ENCODE data around the gene PAFAH1B2.

The PAFAH1B2 gene

DNA sequence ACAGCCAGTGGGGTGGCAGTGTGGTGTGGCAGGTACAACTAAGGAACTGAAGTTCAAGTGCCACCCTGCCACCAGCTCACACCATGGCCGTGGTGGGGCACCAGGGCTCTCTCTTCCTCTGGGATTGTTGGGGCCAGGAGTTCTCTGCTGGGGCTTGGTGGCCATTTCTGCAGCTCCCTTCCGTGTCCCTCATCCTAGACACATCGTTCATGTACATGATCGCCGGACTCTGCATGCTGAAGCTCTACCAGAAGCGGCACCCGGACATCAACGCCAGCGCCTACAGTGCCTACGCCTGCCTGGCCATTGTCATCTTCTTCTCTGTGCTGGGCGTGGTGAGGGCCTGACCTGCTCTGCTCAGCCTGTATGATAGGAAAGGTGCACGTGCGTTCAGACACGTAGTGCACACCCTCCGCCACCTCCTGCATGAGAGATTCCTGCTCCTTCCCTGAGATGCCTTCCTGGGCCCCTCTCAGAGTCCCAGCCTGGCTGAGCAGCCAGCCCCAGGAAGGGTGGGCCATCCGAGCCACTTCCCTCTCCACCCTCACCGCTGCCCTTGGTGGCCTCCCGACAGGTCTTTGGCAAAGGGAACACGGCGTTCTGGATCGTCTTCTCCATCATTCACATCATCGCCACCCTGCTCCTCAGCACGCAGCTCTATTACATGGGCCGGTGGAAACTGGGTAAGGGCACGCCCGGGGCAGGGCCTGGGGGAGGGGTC, 47.8 kb downstream of the PAFAH1B2 start:
- no peak for DNase-seq

DNA sequence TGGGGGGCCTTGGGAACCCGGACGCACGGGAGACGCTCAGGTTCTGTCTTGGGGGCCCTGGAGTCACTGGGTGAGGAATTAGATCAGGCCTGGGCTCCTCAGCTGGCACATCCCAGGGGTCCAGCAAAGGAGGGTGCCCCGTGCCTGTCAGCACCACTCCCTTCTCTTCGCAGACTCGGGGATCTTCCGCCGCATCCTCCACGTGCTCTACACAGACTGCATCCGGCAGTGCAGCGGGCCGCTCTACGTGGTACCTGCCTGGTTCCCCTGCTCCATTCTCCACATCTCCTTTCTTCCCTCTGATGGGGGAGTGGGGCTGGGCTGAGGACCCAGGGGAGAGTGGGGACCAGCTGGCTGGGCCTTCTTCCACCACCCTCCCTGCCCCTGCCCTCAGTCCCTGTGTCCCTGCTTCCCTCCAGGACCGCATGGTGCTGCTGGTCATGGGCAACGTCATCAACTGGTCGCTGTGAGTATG, 48.4 kb downstream of the PAFAH1B2 start:
- DNase-seq, result no peak

DNA sequence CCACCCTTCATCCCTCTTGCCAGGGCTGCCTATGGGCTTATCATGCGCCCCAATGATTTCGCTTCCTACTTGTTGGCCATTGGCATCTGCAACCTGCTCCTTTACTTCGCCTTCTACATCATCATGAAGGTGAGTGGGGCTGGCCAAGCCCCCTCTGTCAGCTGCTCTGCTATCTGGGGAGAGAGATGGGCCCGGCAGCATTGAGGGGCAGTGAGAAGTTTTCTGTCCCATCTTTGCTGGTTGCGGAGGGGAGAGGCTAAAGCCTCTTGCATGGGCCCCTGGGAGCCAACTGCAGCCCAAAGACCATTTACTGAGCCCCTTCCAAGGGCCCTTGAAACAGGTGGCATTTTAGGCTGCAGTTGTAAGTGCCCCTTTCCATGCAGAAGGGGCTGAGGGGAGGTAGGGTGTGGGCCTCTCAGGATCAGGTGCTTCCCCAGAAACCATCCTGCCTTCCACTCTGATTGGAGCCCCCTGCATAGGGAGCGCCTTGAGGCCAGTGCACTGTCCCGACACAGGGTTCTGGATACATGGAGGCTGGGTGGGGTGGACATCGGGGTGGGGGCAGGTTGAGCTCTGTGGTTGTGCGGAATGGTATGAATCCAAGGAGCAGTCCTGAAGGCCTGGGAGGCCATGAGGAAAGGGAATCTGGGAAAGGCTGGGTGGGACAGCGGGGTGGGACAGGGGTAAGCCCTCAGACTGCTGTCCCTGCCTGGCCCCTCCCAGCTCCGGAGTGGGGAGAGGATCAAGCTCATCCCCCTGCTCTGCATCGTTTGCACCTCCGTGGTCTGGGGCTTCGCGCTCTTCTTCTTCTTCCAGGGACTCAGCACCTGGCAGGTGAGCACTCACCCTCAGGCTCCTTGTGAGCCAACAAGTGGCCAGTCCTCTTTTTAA, 49.3 kb downstream of the PAFAH1B2 start:
- DNase-seq, result no peak

DNA sequence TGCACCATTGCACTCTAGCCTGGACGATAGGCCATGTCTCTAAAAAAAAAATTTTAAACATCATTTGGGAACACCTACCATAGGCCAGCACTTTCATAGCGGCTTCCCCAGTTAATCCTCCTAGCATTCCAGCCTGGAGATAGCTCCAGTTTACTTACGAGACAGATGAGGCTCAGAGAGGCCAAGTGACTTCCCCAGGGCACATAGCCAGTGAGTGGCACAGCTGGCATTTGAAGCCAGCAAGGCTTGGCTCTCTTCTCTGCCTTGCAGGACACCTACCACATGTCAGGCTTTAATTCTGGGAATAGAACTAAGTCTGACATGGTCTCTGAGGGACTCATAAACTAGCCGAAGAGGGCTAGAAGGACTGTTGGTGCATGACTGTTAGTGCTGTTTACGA, 50.2 kb downstream of the PAFAH1B2 start:
- DNase-seq, result no peak

DNA sequence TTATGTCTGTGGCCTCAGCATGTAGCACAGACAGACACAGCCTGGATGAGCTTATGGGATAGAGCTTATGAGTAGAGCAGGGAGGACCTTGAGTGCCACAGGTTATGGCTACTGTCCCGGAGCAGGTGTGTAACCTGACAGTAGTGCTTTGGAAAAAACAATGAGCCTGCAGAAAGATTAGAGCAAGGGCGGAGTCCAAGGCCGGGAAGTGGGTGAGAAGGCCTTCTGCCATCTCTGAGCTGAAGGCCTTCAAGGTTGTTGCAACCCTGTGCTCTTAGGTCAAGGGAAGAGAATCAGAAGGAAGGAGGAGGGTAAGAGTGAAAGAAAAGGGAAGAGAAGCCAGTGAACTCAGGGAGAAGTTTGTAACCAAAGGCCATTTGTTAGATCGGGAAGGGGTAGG, 51.2 kb downstream of the PAFAH1B2 start:
- no peak for DNase-seq

DNA sequence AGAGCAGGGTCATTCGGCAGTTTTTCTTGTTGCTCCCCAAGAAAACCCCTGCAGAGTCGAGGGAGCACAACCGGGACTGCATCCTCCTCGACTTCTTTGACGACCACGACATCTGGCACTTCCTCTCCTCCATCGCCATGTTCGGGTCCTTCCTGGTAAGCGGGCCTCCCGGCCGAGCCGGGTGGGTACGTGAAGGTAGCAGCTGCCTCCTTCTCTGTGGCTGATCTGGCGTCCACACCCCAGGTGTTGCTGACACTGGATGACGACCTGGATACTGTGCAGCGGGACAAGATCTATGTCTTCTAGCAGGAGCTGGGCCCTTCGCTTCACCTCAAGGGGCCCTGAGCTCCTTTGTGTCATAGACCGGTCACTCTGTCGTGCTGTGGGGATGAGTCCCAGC, 51.7 kb downstream of the PAFAH1B2 start:
- DNase-seq, result no peak

DNA sequence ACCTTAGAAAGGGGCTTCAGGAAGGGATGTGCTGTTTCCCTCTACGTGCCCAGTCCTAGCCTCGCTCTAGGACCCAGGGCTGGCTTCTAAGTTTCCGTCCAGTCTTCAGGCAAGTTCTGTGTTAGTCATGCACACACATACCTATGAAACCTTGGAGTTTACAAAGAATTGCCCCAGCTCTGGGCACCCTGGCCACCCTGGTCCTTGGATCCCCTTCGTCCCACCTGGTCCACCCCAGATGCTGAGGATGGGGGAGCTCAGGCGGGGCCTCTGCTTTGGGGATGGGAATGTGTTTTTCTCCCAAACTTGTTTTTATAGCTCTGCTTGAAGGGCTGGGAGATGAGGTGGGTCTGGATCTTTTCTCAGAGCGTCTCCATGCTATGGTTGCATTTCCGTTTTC, 52.9 kb downstream of the PAFAH1B2 start:
- no peak for DNase-seq

DNA sequence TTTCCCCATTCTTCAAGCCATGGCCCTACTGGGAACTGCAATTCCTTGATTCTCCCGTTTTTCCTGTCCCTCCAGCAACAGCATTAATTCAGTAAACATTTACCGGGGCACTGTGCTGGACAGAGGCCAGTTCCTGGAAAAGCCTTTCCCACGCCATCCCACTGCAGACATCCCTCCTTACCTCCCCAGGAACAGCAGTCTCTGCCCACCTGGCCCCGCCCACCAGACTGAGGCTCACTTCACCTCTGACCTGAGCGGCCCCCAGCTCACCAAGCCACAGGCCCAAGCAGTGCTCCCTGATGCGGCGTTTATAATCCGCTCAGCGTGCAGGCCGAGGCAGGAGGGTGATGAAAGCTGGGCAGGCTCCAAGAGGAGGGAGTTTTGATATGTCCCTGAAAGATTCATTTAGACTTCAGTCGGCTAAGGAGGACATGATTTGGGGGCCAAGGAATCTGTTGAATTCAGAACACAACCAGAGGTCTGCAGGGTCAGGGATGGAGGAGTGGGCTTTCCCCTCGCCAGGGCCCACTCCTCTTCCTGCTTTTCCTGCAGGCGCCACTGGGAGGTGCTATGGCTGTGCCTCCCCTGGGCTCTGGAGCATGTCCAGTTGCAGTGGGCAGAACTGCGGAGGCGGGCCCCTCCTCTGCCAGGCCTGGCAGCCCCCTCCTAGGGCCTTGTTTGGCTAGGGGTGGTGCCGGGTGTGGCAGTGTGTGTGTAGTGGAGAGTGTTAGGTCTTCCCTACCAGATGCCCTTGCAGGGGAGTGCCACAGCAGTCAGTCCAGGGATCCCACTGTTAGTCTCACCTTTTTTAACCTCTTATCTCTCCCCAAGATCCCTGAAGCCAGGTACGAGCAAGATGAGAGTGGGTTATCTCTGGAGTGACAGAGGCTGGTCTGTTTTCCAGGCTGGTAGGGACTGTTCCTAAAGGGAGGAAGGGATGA, 53.7 kb downstream of the PAFAH1B2 start:
- no peak for DNase-seq

DNA sequence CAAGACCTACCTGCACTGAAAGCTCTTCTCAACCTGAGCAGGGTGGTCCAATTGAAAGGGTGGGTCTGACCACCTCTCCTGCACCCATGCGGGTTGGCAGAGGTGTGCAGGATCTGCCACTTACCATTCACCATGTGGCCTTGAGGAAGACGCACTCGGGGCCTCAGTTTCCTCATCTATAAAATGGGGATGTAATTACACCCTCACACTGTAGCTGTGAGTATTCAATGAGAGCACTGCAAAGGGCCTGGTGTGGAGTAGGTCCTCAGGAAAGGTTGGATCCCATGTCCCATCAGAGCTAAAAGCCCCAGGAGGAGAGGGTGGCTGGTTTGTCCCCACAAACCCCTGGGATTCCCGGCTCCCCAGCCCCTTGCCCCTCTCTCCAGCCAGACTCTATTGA, 54.5 kb downstream of the PAFAH1B2 start:
- no peak for DNase-seq

DNA sequence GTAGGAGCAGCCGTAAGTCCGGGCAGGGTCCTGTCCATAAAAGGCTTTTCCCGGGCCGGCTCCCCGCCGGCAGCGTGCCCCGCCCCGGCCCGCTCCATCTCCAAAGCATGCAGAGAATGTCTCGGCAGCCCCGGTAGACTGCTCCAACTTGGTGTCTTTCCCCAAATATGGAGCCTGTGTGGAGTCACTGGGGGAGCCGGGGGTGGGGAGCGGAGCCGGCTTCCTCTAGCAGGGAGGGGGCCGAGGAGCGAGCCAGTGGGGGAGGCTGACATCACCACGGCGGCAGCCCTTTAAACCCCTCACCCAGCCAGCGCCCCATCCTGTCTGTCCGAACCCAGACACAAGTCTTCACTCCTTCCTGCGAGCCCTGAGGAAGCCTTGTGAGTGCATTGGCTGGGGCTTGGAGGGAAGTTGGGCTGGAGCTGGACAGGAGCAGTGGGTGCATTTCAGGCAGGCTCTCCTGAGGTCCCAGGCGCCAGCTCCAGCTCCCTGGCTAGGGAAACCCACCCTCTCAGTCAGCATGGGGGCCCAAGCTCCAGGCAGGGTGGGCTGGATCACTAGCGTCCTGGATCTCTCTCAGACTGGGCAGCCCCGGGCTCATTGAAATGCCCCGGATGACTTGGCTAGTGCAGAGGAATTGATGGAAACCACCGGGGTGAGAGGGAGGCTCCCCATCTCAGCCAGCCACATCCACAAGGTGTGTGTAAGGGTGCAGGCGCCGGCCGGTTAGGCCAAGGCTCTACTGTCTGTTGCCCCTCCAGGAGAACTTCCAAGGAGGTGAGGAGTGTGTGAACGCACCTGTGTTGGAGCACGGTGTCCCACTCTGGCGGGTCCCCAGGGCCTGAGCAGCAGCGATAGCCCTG, 55.2 kb downstream of the PAFAH1B2 start, which contains the start of gene TAGLN:
TSS of gene TAGLN (plus strand) at position 318 of the 863 bp plus-strand sequence. CDS start 3,644 bp downstream, outside the sequence.
- no peak for DNase-seq

DNA sequence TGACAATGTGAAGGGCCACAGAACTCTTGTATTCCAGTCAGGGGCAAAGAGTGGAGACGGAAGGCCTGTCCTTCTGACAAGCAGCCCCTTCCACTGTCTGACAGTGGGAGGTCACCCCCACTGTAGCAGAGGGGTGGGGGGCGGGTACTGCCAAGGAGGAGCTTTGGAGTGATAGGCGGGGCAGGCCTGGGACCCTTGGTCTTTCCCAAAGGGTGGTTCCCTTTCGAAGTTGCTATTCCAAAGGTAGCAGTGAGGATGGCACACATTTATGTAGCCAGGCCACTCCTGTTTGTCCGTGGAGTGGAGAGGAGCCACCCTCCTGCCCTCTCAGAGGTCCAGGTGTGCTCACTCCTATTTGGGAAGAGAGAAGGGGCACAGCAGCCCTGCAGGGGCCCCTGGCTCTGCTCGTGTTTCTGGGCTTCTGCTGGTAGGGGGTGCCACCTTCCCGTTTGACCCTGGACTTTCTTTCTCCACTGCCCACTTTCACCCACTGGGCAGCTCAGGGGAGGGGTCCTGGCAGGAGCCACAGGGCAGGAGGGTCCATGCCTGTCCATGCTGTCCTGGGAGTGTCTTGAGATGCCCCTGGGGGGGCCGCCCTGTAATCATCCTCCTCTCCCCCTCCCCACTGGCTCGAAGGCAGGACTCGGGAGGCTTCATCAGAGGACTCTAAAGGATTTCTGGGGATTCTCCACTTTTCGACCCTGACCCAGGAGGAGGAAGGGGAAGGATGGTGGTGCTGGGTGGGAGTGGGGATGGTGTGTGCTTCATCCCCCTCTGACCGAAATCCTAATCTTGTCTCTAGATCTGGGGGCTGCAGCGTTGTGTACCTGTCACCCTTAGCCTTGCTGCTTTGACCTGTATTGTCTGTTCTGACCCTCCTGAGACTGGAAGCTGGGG, 56.1 kb downstream of the PAFAH1B2 start:
- no peak for DNase-seq

DNA sequence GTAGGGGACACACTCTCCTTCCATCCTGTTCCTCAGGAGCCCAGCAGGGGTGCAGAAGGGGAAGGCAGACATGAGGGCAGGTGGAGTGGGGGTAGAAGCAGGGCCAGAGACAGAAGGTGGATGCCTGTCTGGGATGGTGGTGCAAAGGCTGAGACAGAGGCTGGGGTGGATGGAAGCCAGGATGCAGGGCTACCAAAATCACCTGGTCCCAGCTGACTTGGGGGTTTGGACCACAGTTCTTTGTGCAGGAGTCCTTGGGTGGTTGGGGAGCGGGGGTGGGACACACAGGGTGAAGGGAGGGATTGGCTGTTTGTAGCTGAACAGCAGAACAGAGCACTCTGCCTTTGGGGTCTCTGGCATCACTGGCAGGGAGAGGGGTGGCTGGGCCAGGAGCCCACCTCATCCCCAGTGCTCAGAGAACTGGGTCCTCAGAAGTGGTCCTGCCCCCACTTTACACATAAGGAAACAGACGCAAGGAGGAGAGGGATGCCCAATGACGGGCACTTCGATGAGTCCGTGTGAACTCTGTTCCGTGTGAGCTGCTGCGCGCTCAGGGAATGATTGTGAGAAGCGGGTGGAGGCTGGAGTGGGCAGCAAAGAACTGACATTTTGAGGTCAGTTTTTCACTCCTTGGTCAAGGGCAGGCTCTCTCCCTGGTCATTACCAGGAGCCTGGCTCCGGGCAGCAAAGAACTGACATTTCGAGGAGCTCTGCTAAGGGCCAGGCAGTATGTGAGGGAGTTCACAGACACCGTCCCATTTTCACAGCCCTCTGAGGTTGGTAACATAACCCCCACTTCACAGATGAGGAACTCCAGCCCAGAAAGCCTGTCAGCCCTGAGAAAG, 56.9 kb downstream of the PAFAH1B2 start:
- DNase-seq, result no peak

DNA sequence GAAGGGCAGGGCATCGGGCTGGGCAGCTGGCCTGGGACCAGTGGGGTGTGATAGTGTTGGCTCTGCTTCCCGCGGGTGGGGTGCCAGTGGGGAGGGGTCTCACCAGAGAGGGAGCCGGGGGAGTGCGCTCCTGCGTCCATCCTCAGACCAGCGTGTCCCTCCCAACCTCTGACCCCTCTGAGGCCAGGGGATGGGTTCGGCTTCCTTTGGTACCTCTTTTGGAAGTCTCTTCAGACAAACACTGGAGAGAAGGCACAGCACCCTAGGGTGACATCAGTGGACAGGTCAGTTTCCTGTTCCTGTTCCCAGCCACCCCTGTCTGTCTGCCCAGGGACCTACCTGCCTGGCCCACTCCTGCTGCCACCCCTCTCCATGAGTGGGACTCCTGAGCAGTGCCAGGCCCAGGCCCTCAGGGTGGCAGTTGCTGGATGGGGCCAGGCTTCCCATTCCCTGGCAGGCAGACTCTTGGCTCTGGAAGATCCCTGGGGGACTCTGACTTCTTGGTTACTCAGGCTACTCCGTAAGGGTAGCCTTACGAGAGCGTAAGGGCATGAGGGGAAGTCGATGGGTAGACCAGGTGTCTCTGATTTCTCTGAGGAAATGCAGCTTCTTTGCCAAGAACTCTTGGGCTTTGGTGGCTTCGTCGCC, 57.7 kb downstream of the PAFAH1B2 start:
- no peak for DNase-seq

DNA sequence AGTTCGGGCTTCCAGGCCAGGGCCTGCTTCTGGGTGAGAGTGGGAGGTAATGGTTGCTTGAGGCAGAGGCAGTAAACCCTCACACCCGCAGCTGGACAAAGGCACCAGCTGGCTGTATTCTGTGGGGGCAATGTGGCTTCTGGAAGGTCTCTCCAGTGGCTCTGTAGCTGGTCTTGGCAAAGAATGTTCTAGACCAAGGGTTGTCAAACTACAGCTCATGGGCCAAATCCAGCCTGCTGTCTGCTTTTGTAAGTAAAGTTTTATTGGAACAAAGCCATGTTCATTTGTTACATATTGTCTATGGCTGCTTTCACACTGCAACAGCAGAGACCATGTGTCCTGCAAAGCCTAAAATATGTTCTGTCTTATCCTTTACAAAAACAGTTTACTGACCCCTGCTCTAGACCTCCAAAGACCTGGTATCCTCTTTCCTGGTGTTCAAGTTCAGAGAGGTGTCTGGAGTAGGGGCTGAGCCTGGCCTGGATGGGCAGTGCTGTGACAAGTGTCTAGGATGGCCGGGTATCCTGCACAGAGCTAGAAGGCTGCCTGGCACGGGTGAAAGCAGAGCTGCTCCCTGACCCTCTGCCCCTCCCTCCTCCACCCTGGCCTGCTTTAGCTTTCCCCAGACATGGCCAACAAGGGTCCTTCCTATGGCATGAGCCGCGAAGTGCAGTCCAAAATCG, 58.4 kb downstream of the PAFAH1B2 start:
- DNase-seq, result no peak

DNA sequence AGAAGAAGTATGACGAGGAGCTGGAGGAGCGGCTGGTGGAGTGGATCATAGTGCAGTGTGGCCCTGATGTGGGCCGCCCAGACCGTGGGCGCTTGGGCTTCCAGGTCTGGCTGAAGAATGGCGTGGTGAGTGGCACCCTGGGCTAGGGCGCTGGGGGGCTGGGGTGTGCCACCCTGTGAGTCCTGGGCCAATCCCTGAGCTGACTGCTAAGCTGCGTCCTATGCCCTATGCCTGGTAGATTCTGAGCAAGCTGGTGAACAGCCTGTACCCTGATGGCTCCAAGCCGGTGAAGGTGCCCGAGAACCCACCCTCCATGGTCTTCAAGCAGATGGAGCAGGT, 59.0 kb downstream of the PAFAH1B2 start:
- DNase-seq, result no peak

DNA sequence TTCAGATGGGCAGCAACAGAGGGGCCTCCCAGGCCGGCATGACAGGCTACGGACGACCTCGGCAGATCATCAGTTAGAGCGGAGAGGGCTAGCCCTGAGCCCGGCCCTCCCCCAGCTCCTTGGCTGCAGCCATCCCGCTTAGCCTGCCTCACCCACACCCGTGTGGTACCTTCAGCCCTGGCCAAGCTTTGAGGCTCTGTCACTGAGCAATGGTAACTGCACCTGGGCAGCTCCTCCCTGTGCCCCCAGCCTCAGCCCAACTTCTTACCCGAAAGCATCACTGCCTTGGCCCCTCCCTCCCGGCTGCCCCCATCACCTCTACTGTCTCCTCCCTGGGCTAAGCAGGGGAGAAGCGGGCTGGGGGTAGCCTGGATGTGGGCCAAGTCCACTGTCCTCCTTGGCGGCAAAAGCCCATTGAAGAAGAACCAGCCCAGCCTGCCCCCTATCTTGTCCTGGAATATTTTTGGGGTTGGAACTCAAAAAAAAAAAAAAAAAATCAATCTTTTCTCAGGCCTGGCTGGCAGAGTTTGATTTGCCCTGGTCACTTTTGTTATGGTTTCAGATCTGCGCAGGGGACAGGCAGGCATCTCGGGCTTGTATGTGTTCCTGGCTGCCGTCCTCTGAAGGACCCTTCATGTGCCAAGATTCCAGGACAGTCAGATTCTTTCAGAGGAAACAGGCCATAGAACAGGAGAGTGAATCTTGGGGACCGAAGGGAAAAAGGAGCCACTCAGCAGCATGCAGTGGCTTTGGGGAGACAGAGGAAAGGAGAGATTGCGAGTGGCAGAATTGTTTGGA, 60.4 kb downstream of the PAFAH1B2 start:
- no peak for DNase-seq

DNA sequence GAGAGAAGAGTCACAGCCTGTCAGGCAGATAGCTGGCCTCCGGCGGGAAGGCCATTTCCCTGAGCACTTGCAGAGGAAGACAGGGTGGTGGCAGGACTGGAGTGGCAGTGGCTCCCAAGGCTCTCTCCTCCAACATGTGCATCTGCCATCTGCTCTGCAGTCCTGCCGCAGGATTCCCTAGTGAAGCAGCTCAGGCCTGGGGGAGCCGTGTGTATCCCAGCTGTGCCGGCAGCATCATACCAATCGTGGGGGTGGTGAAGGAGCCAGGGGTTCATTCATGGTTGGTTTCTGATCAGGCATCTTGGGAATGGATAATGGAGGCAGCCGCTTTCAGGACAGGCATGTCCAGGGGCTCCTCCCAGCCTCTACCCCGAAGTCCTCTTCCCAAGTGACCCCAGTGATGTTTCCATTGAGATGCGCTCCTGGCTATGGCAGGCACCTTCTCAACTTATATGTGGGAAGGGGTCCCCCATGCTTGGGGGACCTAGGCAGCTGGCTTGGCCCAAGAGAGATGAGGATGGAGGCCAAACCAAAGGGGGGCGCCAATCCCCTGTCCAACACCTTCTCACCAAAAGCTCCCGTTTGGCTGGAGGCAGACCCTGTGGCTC, 61.2 kb downstream of the PAFAH1B2 start:
- no peak for DNase-seq
